Cortex of kidney (tissue), 1 donor: ENCODE results near the gene TEX52.
"Not testable (repeated sequence)": the region's sequence is repeated elsewhere in the genome, so short reads cannot be mapped to it uniquely, and the experiment has no call there.

Experiments used
- DNase-seq: peaks from one replicate; lab custom pipeline; 2025; lab: John Stamatoyannopoulos, UW

TEX52 gene

DNA sequence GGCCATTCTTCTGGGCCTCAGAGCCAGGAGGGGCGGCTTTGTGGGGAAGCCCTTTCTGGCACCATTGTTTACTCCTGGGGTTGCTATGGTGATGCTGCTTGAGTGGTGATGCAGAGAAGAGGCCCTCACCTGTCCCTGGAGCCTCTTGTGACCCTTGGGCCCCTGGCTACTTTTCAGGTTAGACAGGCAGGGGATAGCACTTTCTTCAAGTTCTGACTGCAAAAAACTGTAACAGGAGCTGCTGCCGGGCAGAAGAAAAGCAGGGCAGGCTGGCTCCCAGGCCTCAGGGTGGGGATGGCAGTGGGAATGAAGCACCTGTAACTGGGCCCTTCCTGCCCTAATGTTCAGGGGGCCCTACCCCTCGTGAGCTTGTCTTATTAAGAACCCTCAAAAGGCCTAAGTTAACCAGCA, at the start of gene TEX52:
Gene TEX52, minus strand, starts transcription at position 19 of the 411 bp plus-strand sequence. Its CDS starts 13 bp downstream, at position 6.
- no peak for DNase-seq

DNA sequence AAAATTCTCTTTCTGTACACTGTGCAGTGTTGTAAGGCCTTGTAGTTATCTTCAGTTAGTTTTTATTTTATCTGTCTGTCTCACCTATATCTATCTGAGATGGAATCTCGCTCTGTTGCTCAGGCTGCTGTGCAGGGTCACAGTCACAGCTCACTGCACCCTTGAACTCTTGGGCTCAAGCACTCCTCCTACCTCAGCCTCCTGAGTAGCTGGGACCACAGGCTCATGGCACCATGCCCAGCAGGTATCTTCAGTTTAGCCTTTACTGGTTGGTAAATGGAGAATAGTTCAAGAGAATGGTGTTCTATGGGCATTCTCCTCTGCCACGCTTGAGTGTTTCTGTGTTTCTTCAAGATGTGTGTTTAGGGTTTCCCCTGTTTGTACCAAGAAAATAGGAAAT, 47.4 kb upstream of the TEX52 start:
- DNase-seq: no peak

DNA sequence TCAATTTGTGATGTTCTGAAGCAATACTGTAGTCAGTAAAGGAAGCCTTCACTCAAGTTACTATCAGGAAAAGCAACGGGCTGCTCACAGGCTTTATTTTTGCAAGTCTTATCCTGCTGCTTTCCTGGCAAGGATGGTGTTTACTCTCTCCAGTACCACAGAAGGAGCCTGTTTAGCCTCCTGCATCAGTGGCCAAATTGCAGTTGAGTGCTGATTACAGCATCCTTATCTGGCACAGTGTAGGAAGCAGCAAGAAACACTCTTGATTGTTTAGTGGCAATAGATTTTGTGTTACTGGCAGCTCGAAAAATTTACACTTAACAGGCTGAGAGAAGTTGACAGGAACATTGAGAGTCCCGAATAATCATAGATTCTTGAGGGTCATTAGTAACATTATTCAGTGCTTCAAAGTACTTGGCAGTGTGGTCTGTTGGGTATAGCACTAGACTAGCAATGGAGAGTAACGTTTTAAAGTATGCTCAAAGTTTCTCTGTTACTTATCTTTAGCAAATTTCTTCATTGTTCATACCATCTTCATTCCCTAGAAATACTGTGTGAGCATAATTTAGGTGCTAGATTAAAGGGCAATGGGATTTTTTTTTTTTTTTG, 45.5 kb upstream of the TEX52 start:
- no peak for DNase-seq

DNA sequence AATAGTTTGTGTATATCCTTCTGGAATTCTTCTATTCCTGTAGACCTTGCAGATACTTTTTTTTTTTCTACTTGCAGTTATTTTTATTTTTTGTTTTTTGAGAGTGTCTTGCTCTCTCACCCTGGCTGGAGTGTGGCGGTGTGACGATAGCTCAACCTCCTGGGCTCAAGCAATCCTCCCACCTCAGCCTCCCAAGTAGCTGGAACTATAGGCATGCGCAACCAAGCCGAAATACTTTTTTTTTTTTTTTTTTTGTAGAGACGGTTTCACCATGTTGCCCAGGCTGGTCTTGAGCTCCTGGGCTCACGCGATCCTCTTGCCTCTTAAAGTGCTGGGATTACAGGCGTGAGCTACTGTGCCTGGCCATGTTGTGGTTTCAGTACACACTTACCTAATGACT, 43.8 kb upstream of the TEX52 start:
- no peak for DNase-seq

DNA sequence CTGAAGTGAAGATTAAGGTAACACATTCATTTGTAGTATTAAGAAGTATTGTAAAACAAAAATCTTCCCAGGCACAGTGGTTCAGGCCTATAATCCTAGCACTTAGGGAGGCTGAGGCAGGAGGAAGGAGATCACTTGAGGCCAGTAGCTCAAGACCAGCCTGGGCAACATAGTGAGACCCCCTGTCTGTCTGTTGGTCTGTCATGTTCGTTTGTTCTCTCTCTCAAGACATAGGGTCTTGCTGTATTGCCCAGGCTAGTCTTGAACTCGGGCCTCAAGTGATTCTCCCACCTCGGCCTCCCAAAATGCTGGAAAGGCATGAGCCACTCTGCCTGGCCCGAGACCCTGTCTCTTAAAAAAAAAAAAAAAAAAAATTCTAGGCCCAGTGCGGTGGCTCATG, 40.6 kb upstream of the TEX52 start:
- no peak for DNase-seq

DNA sequence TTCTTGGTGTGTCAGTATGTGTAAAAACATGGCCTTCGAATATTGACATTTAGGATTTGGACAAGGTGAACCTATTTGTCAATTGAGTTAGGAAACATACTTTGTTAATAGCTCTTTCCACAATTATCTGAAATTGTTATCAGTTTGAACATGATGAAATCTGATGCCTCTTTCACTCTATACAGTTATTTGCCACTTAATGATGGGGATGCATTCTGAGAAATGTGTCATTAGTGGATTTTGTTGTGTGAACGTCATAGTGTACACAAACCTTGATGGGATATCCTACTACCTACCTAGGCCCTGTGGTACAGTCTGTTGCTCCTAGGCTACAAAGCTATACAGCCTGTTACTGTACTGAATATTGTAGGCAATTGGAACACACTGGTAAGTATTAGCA, 38.7 kb upstream of the TEX52 start:
- no peak for DNase-seq

DNA sequence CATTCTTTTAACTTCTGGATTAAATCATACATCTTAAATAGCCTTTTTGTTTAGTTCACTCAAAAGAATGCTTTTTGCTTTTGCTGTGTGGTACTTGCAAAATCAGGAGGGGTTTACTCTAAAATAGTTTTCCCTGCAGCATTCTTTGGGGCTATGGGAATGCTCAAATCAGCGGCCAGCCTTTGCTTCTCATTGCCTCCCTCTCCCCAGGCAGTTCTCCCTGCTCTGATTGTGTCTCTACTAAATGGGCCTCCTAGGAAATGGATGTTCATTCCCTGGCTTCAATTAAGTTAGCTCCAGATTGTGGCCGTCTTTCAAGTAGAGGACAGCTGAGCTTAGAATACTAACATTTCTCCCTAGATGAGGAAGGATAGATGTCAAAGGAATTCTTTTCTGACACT, 38.2 kb upstream of the TEX52 start:
- no peak for DNase-seq

DNA sequence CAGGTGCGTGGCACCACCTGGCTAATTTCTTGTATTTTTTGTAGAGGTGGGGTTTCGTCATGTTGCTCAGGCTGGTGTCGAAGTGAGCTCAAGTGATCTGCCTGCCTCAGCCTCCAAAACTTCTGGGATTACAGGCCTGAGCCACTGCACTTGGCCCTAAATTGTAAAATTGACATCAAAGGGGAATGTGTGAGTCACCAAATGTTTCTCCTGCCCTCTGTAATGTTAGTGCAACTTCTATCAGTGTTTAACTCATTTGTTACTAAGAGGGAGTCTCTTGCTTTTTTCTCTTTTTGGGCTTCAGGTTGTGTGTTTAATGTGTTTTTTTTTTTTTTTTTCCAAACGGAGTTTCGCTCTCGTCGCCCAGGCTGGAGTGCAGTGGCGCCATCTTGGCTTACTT, 36.2 kb upstream of the TEX52 start:
- no peak for DNase-seq

DNA sequence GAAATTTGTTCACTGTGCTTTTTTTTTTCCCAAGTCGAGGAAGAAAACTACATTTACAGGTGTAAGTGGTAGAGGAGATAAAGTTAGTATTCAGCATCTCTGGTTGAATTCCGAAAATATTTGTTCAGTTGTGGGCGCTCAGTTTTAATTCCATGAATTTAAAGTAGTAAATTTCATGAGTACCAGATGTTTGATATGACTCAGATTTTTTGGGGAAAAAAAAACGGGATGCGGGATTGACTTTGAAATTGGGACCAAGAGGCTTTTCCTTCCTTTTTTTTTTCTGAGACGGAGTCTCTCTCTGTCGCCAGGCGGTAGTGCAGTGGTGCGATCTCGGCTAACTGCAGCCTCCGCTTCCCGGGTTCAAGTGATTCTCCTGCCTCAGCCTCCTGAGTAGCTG, 35.4 kb upstream of the TEX52 start:
- no peak for DNase-seq

DNA sequence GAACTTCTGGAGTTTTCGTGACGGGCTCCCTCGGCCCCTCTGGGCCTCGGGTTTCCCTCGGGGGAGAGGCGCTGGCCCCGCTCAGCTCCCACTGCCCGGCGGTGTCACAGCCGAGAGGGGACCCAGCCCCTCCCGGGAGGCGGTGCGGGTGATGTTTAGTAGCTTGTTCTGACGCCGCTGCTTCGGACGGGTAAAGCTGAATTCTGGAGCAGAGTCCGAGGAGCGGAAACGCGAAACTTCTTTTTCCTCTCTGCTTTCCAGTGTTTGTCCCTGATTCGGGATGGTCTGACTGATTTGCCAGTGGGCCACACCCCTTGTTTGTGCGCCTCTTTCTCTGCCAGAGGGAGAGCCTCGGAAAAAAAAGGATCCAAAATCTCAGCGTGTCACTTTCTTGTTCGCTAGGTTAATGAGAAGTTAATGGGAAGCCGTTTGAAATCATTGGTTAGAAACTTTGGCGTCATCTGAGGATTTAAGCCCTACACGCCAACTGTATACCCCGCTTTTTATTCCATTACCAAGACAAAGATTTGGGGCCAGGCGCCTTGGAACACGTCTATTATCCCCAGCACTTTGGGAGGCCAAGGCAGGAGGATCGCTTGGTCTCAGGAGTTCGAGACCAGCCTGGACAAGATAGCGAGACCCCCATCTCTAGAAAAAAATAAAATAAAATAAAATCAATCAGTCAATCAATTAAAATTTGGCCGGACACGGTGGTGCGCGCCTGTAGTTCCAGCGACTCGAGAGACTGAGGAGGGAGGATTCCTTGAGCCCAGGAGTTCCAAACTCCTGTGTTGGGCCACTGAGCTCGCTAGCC, 34.6 kb upstream of the TEX52 start:
- DNase-seq: no peak

DNA sequence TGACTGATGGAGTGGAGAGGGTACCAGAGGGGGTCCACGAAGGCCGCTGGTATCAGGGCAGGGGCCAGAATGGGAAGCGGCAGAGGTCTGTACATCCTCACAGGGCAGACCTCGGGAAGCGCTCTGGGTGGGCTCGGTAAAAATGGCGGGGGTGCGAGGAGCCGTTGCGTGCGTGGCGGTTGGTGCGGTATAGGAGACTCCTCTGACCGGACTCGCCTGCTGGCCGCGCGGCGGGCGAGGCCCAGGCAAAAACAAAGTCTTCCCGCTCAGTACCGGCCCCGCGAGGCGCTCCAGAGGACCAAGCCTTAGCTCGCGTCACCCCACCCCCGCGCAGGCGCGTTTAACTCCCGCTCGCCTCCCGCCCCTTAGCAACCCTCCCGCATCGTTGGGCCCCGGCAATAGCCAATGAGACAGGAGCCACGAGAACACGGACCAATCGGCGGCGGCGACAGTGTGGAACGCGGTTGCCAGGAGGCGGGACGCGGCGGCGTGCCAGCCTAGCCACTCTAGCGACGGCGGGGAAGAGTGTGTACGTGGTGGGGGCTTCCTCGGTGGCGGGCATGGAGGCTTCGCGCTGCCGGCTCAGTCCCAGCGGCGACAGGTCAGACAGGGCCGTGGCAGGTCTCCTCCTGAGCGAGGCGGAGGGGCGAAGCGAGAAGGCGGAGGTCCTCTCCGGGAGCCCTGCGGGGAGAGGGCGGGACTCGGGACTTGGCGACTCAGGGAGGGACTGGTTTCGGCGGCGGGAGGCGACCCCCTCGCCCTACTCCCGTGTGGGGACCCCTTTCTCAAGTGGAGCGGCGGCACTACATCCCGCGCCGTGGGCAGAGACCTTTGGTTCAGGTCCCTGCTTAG, 33.8 kb upstream of the TEX52 start, which contains the start of gene TULP3:
Gene TULP3, plus strand, starts transcription at position 504 of the 852 bp plus-strand sequence. Its CDS starts 57 bp downstream, at position 561.
- DNase-seq: peak; percentile 60

DNA sequence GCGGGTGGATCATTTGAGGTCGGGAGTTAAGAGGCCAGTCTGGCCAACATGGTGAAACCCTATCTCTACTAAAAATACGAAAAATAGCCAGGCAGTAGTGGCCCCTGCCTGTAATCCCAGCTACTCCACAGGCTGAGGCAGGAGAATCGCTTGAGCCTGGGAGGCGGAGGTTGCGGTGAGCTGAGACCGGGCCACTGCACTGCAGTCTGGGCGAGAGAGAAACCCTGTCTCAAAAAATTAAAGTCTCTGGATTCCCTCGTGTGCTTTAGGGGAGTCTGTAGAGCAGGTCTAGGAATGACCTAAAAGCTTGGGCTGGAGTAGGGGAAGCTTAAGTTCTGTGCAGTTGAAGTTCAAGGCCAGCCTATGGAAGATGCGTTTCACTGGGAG, 33.2 kb upstream of the TEX52 start:
- DNase-seq: no peak

DNA sequence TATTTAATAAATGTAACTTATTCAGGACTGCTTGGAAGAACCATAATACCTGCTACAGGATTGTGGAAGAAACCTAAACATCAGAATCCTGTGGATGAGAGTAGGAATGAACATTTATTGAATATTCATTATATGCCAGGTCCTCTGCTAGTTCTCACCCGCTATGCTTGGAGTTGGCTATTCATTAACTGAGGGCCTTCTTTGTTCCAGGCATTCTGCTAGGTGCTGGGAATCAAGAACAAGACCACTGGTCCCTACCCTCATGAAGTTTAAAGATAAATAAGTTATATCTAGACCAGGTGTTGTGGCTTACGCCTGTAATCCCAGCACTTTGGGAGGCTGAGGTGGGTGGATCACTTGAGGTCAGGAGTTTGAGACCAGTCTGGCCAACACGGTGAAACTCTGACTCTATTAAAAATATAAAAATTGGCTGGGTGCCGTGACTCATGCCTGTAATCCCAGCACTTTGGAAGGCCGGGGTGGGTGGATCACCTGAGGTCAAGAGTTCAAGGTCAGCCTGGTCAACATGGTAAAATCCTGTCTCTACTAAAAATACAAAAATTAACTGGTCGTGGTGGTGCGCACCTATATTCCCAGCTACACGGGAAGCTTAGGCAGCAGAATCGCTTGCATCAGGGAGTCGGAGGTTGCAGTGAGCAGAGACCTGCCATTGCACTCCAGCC, 30.1 kb upstream of the TEX52 start:
- DNase-seq: no peak

DNA sequence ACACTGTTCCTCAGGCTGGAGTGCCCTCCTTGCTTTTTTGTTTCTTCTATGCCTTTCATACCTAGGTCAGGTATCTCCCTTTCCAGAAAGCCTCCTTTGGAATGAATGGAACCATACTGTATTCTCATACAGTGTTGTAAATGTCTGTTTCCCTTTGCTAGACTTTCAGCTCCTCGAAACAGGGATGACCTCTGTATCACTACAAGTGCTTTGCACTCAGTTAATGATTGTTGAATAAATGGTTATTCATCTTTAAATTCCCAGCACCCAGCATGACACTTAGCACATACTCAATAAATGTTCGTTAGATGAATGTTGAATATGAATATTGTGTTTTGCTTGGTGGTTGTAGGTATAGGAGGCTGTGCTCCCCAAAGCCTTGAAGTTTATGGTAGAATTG, 28.0 kb upstream of the TEX52 start:
- no peak for DNase-seq

DNA sequence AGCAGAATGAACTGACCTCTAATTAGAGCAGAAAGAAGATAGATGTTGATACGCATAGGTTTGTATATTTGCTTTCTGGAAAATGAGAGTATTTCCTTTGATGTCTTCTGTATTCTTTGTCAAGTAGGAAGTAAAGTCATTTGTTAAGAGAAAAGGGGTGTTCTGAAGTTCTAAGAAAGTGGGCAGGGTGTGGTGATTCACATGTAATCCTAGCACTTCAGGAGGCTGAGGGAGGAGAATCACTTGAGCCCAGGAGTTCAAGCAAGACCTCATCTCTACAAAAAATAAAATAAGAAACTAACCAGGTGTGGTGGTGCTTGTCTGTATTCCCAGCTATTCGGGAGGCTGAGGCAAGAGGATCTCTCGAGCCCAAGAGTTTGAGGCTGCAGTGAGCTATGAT, 23.0 kb upstream of the TEX52 start:
- DNase-seq: no peak

DNA sequence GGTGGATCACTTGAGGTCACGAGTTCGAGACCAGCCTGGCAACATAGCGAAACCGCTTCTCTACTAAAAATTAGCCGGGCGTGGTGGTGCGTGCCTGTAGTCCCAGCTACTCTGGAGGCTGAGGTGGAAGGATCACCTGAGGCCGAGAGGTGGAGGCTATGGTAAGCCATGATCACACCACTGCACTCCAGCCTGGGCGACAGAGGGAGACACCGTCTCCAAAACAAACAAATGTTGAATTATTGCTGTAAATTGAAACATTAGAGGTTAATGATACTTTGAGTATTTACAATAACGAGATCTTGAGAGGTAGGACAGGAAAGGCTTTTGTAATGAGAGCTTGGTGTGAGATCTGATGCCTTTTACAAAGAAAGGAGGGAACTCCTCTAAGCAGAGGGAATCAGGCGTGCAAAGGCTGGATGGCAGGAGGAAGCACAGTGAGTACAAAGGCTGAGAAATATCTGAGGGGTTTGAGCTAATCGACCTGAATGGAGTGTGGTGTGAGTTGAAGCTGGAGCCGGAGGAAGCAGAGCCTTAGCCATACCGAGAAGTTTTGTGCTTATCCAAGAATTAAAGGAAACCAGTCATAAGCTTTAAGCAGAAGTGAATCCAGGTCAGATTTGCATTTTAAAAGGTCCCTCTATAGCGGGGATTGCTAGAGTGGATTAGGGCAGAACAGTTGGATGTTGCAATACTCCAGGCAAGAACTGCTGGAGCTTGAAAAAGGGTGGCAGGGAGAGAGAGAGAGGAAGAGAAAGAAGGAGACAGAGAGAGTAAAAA, 21.3 kb upstream of the TEX52 start:
- no peak for DNase-seq

DNA sequence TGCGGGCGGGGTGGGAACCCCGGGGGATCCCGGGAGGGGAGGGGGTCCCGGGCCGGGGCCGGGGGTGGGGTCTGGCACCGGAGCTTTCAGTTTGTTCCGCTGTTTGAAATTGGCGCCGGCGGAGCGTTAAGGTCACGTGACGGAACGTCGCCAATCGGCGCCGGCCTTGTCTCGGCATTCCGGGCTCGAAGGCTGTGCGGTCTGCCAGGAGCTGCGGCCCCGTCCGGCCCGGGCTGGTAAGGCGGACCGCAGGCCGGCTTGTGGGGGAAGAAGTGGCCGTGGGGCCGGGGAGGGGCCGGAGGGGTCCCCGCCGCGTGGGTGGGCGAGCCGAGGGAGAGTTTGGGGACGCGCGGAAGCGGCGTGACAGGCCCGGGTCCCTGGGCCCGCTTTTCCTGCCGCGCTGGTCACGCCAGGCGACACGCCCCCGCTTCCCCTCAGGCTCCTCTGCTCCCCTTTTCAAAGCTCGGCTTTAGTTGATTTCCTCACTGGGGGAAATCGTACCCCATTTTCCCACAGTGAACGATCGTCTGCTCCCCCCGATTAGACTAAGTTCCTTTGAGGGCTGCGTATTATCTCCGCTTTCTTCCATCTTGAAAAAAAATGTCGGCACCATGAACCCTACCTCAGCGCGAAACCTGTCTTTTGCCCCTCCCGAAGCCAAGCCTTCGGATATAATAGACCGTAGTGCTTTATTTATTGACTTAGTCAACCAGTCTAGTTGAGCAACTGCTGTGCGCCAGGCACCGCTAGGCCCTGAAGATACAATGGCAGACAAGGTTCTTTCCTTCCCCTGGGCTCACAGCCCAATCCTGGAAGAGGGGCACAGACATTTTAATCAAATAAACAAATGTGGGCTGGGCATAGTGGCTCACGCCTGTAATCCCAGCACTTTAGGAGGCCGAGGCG, 20.5 kb upstream of the TEX52 start, which contains the start of the genes FOXM1 and RHNO1:
Gene FOXM1, minus strand, starts transcription at position 128 of the 906 bp plus-strand sequence. CDS start 2,696 bp downstream, outside the sequence.
Gene RHNO1, plus strand, starts transcription at position 177 of the 906 bp plus-strand sequence. CDS start 8,144 bp downstream, outside the sequence.
- DNase-seq: no peak

DNA sequence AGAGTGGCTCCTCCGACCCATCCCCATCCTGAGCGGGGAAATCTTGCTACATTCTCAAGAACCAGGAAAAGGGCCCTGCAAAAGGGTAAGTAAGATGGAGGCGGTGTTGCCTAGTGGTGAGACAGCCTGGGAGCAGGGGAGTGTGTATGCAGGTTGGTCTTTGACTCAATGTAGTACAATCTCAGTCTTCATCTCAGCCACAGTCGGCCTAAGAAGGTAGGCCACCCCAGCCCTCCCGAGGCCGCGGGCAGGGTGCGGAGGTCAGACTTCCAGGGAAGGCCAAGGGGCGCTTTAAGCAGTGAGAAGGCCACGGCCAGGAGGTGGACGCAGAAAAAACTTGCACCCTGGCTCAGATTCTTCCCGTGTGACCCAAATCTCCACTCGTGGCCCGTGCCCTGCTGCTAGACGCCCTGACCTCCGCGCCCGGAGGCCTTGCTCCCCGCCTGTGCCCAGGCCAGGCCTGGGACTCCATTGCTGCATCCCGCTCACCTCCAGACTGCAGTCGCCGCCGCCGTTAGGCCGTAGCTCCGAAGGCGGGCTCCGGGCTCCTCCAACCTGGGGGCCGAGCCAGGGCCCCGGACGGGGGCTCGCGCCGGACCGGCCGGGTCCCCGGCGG, 19.7 kb upstream of the TEX52 start:
- DNase-seq: no peak

DNA sequence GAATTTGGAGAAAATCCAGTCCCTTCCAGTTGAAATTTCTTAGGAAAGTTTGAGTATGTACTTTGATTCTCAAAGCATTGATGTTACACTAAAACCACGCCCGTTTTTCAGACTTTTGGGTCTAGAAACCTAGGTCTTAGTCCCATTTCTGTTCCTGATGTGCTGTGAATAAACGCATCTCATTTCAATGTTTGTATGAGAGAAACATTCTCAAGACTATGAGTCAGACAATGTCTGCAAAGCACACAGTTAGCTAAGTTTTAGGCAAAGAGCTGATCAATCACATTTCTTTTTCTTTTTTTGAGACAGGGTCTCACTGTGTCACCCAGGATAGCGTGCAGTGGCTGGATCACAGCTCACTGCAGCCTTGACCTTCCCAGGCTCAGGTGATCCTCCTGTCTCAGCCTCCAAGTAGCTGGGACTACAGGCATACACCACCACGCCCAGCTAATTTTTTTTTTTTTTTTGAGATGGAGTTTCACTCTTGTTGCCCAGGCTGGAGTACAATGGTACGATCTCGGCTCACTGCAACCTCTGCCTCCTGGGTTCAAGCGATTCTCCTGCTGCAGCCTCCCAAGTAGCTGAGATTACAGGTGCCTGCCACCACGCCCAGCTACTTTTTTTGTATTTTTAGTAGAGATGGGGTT, 12.3 kb upstream of the TEX52 start:
- DNase-seq: not testable (repeated sequence)
